Mesodermal cell (in vitro differentiated cells): Measurements from ENCODE around the gene CRABP1.
"Not testable (repeated sequence)": the region's sequence is repeated elsewhere in the genome, so short reads cannot be mapped to it uniquely, and the experiment has no call there.

Source experiments
- H3K27ac ChIP-seq: 2 replicates; pipeline ENCODE4 v1.7.0; 2013; ENCODE audit warnings: mild to moderate bottlenecking, low read depth, low read length, moderate library complexity; ENCODE audit not compliant: severe bottlenecking
- H3K36me3 ChIP-seq: 2 replicates; pipeline ENCODE4 v1.7.1; 2013; ENCODE audit warnings: mild to moderate bottlenecking, low read length, moderate library complexity; ENCODE audit not compliant: control insufficient read depth, insufficient read depth
- H3K4me1 ChIP-seq: one replicate; pipeline ENCODE4 v1.7.1; 2013; ENCODE audit warnings: mild to moderate bottlenecking, low read length; ENCODE audit not compliant: insufficient read depth, control insufficient read depth, poor library complexity, severe bottlenecking
- H3K4me3 ChIP-seq: 2 replicates; pipeline ENCODE4 v1.7.0; 2013; ENCODE audit warnings: low read length, control low read depth, mild to moderate bottlenecking; ENCODE audit not compliant: insufficient read depth, poor library complexity, severe bottlenecking; ENCODE audit errors: extremely low read depth
- H3K9me3 ChIP-seq: 2 replicates; pipeline ENCODE4 v1.7.1; 2013; ENCODE audit warnings: mild to moderate bottlenecking, low read length, moderate library complexity; ENCODE audit not compliant: control insufficient read depth
- WGBS, 2 experiments: methylation state at CpG; one replicate each; pipeline ENCODE4 v1.1.5; 2013; ENCODE audit warnings: missing lambda C conversion rate in 2 of 2; ENCODE audit not compliant: insufficient coverage in 2 of 2; 5-methylcytosine and 5-hydroxymethylcytosine counted together

The CRABP1 gene

DNA sequence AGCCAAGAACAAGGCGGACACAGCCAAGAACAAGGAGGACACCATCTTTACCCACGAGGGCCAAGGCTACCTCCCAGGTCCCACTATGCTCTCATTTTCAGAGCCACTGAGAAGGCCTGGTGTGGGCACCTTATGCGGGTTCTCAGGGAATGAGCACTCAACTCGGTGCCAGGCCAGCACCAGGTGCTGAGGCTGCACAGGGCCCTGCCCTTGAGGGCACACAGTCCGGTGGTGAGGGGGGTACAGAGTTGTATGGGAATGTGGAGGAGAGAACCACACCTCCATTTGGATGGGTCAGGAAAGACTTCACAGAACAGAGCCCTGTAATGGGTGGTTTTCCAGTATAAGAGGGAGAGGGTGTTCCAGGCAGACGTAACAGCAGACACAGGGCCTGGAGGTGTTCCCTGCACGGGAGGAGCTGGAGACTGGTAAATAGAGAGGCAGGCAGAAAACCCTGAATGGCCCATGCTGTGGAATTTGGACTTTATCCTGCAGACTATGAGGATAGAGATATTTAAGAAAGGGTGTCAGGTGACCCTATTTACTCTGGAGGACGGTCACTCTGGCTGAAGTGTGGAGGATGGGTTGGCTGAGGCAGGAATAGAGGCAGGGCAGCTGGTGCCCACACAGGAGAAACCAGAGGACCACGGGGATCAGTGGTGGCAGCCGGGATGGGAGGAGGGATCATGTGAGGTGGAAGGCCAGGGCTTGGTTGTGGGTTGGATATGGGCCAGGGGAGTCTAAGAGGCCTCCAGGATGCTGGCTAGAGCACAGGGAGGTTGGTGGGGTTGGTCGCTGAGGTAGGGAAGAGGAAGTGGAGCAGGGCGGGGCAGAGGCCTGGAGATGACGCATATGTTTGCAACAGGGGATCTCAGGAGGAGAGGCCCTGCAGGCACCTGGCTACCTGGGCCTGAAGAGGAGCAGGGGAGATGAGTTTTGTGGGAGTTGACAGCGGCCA lies 34.6 kb downstream of the CRABP1 start:
- Histone ChIP-seq H3K4me1 (no peaks in the 10 kb centered on the region), H3K27ac (no peak overlapping the region), H3K9me3 (no peaks in the 10 kb centered on the region), H3K36me3 (no peaks in the 10 kb centered on the region), H3K4me3 (no peak overlapping the region)
- 80 to 88% methylated on average over 9 to 14 of the region's 14 CpGs for WGBS, 2 experiments

DNA sequence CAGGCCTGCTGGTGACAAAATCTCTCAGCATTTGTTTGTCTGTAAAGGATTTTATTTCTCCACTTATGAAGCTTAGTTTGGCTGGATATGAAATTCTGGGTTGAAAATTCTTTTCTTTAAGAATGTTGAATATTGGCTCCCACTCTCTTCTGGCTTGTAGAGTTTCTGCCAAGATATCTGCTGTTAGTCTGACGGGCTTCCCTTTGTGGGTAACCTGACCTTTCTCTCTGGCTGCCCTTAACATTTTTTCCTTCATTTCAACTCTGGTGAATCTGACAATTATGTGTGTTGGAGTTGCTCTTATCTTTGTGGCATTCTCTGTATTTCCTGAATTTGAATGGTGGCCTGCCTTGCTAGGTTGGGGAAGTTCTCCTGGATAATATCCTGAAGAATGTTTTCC lies 40.0 kb downstream of the CRABP1 start:
- not testable (repeated sequence) for H3K27ac ChIP-seq, H3K4me3 ChIP-seq, H3K9me3 ChIP-seq, H3K36me3 ChIP-seq, H3K4me1 ChIP-seq
- WGBS, 2 experiments = no CpG with 5 or more reads among the region's 1 CpG

DNA sequence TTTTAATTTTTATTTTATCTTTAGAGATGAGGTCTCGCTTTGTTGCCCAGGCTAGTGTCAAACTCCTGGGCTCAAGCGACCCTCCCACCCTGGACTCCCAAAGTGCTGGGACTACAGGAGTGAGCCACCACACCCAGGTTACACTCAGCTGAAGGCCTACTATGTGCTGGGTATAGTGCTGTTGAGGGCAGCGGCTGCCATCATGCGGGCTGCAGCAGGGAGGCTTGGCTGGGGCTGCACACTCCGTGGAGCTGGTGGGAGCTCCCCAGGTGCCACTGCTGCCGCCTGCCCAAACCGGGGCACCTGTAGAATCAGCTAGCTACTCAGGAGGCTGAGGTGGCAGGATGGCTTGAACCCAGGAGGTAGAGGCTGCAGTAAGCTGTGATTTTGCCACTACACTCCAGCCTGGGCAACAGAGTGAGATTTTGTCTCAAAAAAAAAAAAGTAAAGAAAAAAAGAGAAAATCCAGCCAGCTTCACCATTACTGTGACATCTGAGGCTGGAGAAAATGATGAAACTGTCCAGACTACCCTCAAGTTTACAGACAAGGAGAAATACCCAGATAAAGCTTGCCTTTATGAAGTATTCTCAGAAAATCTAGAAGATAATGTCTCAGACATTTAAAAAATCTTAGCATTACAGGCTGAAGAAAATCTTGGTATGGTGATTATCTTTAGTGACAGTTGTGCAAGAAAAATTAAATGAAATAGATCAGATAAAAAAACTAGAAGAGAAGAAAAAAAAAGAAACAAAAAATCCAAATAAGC lies 42.1 kb downstream of the CRABP1 start:
- WGBS, 2 experiments = 73 to 100% methylated on average over 3 of the region's 7 CpGs
- Histone ChIP-seq H3K27ac (no peak overlapping the region), H3K9me3 (no peaks in the 10 kb centered on the region), H3K4me1 (peaks cover 12% of the 10 kb centered on the region), H3K36me3 (no peaks in the 10 kb centered on the region), H3K4me3 (no peak overlapping the region)

- Histone ChIP-seq H3K4me1 (peaks cover 21% of the 10 kb centered on the region), H3K4me3 (no peak overlapping the region)
- WGBS, 2 experiments = 96 to 98% methylated on average over 6 to 7 of the region's 7 CpGs
These were observed 44.5 kb downstream of the CRABP1 start for GRCh38 chr15:78384651-78385050.

DNA sequence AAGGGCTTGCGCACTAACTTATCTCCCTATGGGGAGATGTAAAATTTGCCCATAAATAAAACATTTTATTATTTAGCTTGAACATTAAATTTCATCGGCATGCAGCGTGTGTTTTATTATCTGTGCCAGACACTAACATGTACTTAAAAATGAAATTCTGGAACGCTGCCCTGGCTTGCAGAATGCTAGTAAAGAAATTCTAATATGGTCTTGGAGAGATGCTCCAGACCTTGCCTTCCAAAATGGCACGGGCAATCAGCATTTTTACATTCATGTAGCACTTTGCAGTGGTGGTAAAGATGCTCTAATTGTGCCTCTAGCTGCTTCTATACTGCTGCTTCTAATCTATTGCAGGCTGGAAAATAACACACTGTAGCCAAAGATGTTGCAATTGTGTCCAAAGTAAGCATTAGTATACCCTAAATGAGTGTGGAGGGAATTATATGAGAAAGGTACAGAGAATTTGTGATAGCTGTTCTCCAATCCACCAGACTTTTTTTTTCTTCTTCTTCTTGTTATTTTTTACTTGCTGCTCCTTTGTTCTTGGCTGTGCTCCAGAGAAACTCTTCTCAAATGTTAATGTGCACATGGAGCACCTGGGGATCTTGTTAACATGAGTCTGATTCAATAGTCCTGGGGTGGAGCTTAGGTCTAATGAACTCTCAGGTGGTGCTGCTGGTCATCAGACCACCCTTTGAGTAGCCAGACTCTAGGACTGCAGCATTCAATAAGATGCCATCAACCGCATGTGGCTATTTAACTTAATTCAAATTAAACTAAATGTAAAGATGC lies 47.3 kb downstream of the CRABP1 start:
- H3K9me3 ChIP-seq = no peaks in the 10 kb centered on the region
- no peak overlapping the region for H3K4me3 ChIP-seq
- H3K4me1 ChIP-seq = peaks cover 21% of the 10 kb centered on the region
- WGBS, 2 experiments = 81% methylated on average over 3 of the region's 6 CpGs; no CpG with 5 or more reads in 1 of the 2 experiments
- H3K27ac ChIP-seq = no peak overlapping the region
- H3K36me3 ChIP-seq = no peaks in the 10 kb centered on the region

More at GRCh38 chr15:78384651-78385050, 44.5 kb downstream of the CRABP1 start:
- H3K36me3 ChIP-seq = no peaks in the 10 kb centered on the region
- no peak overlapping the region for H3K27ac ChIP-seq
- no peaks in the 10 kb centered on the region for H3K9me3 ChIP-seq

- no peaks in the 10 kb centered on the region for H3K9me3 ChIP-seq
- WGBS, 2 experiments = 92 to 94% methylated on average over 8 to 10 of the region's 12 CpGs
- peak overlapping the region; percentile 29 for H3K27ac ChIP-seq
- no peak overlapping the region for H3K4me3 ChIP-seq
- no peaks in the 10 kb centered on the region for H3K36me3 ChIP-seq
- H3K4me1 ChIP-seq = peaks cover 21% of the 10 kb centered on the region
These were observed 48.7 kb downstream of the CRABP1 start for GRCh38 chr15:78388865-78389264.

DNA sequence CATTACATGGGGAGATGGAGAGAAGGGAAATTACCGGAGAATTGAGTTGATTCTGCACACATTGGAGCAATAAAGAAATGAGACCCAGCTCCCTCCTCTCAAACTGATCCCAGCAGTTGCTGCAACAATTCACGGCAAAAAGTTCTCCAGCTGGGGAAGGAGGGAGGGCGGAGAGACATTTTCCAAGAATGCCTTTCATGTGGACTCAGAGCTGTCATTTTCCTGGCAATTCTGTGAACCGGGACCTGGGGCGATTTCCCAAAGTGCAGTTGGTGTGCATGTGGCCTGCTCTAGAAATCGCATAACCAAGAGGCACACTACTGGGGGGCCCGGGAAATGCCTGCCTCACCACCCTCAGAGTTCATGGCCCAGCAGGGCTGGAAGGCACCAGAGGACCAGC lies 49.2 kb downstream of the CRABP1 start:
- 49 to 59% methylated on average over 4 to 6 of the region's 7 CpGs for WGBS, 2 experiments

GRCh38 chr15:78389738-78390137 lies 49.6 kb downstream of the CRABP1 start:
- Histone ChIP-seq H3K9me3 (no peaks in the 10 kb centered on the region), H3K4me1 (peaks cover 21% of the 10 kb centered on the region), H3K4me3 (no peak overlapping the region), H3K27ac (peak overlapping the region; percentile 29), H3K36me3 (no peaks in the 10 kb centered on the region)
- 80% methylated on average over 1 of the region's 2 CpGs; no CpG with 5 or more reads in 1 of the 2 experiments for WGBS, 2 experiments

More for the DNA sequence above, 49.2 kb downstream of the CRABP1 start:
- Histone ChIP-seq H3K27ac (peak overlapping the region; percentile 29), H3K4me1 (peaks cover 21% of the 10 kb centered on the region), H3K4me3 (no peak overlapping the region), H3K9me3 (no peaks in the 10 kb centered on the region), H3K36me3 (no peaks in the 10 kb centered on the region)

- 50 to 100% methylated on average over 1 of the region's 1 CpG for WGBS, 2 experiments
These were observed 50.1 kb downstream of the CRABP1 start for GRCh38 chr15:78390242-78390641.

DNA sequence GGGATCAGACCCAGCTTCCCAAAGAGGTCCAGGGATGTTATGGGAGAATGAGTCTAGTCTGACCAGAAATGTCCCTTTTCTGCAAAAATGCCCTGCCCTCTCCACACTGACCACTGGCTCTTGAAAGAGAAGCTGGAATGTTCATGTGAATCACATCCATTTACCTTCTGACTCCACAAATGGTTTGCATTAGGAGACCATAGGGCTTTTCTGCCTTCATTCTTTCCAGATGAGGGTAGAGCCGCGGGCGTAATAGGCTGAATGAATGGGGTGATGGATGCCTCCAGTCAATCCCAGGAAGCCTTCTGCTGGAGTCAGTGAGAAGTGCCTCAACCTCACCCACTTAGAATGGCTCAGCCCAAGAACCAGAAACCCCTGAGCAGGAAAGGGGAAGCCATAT lies 50.7 kb downstream of the CRABP1 start:
- Histone ChIP-seq H3K27ac (no peak overlapping the region), H3K4me1 (peaks cover 25% of the 10 kb centered on the region), H3K36me3 (no peaks in the 10 kb centered on the region), H3K9me3 (no peaks in the 10 kb centered on the region), H3K4me3 (no peak overlapping the region)
- no CpG with 5 or more reads among the region's 3 CpGs for WGBS, 2 experiments

More at GRCh38 chr15:78390242-78390641, 50.1 kb downstream of the CRABP1 start:
- Histone ChIP-seq H3K27ac (no peak overlapping the region), H3K36me3 (no peaks in the 10 kb centered on the region), H3K4me1 (peaks cover 26% of the 10 kb centered on the region), H3K9me3 (no peaks in the 10 kb centered on the region), H3K4me3 (no peak overlapping the region)
